CD4-positive, alpha-beta T cell treated with Interleukin-6 for 4 hours (primary cell): ENCODE measurements around the gene HIVEP3.

Source experiments
- DNase-seq: peaks from one replicate; pipeline ENCODE4 v3.0.0-alpha.2; 2020; ENCODE audit warnings: mixed read lengths

Gene HIVEP3

DNA sequence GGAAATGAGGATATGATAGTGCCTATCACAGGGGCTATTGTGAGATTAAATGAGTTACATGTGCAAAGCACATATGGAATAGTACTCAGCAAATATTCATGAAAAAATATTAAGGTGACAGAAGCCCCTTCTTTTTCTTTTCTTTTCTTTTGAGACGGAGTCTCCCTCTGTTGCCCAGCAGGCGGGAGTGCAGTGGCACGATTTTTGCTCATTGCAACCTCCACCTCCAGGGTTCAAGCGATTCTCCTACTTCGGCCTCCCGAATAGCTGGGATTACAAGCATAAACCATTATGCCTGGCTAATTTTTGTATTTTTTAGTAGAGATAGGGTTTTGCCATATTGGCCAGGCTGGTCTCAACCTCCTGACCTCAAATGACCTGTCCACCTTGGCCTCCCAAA is 139.4 kb downstream of the HIVEP3 start:
- DNase-seq = no peak

DNA sequence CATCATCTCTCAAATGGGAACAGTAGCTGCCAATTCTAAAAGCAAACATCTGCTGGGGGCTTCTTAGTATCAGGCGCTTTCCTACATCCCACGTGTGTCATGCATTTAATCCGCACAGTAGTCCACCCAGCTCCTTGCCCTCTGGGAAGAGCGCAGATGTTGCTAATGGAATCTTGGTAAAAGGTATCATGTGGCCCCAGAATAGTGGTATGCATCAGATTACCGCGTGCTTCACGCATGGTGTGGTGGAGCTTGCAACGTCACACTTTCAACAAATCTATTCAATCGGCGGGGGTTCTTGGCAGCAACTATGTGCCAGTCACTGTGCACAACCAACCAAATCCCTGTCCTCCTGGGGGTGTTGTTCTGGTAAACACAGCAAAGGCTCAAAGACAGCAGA is 141.0 kb downstream of the HIVEP3 start:
- no peak for DNase-seq

DNA sequence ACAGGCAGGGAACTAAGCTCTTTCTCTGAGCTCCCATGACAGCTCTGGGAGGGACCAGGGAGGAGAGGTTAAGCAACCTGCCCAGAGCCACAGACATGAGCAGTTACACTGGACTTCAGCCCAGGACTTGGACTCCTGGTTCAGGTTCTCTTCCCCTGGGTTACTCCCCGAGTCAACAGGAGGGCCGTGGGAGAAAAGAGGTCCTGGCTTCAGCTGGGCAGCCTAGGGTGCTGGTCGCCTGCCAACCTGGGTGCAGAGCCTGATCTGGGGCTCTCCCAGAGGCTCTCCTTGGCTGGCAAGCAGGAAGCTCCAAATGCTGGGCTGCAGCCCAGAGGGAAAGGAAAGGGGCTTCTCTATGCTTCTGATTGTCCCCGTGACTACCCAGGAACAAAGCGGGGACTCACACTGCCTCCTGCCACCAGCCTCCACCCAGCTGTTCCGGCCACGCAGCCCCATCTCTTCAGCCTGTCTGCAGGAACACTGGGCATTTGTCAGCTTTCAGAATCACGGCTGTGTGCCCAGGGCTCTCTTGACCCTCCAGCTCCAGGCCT is 141.8 kb downstream of the HIVEP3 start:
- DNase-seq = no peak

DNA sequence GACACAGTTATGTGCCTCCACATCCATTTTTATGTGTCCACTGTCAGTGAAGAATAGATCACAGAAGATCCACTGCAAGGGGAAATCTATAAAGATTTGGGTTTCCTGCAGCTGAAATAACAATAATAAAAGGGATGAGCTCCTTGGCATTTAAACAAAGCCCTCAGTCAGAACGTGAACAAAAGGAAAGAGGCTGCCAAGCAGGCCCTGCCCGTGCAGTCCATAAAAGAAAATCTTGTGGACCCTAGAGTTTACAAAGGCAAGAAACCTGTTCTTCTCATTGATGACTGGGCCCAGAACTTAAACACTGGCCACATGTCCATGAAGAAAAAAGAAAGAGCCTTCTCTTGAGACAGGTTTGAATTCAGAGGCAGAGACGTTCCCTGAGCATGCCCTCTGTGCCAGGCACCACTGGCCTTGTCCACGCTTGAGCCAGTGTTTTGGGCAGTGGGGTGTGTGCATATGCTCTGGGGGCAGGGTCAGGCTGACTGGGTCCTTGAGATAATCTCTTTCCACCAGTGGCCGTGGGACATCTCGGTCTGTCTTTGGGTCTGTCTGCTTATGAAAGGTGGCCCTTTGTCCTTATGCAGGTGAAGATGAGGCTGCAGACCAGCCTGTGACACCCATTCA is 142.7 kb downstream of the HIVEP3 start:
- DNase-seq = no peak

DNA sequence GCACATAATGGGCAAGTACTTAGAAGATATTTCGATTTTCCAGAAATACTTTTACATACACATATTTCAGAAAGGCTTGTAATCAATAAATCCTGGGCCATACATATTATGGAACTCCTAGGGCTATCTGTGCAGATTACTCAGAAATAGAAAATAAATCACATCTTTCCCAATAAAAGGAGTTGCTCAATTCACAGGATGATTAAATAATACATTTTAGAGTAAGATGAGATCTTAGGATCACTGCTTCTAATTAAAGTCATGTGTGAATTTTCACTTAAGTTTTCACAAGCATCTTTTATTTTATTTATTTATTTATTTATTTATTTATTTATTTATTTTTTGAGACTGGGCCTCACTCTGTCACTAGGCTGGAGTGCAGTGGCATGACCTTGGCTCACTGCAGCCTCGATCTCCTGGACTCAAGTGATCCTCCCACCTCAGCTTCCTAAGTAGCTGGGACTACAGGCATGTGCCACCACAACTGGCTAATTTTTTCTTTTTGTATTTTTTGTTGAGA is 144.2 kb downstream of the HIVEP3 start:
- DNase-seq = no peak

DNA sequence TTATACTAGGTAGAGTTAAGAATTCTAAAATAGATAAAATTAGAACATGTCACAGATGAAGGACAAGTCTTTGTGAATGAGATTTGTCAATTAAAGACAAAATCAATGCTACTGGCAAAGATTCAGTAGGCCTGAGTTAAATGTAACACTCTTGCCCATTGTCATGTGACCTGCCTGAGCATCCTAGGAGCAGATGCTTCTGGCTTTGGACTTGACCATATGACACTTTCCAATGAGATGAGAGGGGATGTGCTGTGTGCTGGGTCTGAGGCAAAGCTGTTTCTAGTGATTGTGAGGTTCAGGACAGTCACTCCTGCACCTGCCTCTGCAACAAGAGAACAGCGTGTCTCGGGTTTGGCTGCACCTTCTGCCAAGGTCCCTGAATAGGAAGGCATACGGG is 144.9 kb downstream of the HIVEP3 start:
- DNase-seq = no peak

DNA sequence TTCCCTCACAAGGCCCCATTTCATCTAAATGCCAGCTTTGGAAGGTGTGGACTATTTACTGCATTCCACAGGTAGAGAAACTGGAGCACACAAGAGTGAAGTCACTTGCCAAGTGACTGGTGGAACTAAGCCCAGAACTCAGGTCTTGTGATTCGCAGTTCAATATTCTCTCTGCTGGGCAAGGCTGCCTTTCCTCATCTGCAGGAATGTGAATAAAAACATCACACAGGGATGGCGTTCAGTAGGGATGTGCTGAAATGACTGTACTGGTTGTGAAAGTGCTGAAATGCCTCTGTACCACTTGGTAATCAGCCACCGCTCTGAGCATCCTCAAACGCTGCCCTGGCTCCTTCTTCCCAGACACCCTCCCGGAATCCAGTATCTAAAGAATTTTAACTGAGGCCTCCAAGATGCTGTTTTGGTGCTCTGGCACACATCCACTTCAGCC is 145.6 kb downstream of the HIVEP3 start:
- DNase-seq = no peak

DNA sequence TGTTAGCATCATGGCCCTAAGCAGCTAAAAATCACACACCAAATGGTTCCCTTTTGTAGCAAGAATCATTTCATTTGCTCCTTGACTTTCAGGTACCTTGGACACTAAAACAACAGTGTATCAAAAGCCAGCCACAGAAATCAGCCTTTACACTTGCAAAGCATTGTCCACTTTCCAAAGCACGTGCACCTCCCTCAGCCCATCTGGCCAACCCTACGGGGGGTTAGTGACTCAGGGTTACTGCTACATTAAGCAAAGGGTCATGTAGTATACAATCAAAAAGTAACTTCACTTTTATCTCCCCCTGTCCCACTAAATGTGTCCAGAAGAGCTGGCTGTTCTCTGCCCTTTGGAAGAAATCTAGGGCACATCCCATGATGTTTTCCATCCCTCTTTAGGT is 149.7 kb downstream of the HIVEP3 start:
- DNase-seq = no peak

DNA sequence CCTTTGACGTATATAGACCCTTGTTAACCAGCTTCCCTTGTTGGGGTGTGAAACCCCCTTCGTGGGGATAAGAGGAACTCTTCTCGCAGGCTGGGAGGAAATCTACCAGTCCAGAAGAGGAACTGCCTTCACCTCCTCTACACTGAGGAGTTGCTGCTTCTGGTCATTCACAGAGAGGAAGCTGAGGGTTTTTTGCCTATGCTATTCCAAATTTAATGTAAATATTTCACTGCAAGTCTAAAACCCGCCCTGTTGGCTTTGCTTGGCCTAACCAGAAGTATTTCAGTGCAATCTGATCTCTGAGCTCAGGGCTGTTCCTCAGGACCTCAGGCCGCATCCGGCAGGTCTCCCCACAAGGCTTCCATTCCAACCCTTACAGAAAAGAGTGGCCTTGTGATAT is 150.1 kb downstream of the HIVEP3 start:
- no peak for DNase-seq

DNA sequence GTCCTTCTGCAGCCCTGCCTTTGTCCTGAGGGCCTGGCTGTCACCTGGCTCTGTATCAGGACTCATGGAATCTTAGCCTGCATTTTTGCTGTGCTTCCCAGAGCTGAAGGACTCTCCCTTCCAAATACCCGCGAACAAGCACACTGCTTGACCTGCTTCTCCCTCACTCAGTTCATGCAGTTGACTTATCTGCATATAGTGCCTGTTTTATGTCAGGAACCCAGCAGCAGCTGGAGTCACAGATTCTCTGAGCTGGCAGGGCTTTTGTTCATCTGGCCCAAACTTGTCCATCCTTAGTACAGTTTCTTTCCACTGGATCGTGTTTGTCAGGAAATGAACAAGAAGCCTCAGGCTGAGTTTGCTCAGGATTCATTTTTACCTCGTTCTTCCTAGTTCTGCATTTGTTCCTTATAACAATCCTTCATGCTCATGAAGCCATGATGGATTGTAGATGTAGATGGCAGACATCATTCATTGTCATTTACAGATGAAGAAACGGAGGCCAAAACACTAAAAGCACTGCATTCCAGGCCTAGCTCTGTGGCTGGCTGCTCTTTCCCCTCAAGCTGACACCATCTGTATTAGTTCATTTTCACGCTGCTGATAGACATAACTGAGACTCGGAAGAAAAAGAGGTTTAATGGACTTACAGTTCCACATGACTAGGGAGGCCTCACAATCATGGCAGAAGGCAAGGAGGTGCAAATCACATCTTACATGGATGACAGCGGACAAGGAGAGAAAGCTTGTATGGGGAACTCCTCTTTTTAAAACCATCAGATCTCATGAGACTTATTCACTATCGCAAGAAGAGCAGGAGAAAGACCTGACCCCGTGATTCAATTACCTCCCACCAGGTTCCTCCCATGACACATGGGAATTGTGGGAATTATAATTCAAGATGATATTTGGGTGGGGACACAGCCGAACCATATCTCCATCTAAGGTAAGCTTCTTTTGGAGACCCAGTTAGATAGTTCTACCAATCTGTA is 150.9 kb downstream of the HIVEP3 start:
- no peak for DNase-seq

DNA sequence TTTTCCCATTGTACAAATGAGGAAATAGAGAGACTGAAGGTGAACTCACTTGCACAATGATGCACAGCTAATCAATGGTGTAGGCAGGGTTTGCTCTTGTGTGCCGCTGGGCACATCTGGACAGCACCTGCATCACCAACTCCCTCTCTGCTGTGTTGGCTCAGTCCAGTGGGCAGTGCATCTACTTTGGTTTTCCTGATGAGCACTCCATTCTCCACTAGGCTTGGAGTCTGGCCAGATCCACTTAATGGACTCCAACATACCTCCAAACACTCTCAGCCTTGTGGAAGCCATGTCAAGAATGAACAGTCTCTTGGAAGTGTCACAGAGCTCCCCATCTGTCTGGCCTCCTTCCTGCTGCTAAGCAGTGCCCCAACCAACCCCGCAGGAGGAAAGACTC is 152.2 kb downstream of the HIVEP3 start:
- DNase-seq = no peak

DNA sequence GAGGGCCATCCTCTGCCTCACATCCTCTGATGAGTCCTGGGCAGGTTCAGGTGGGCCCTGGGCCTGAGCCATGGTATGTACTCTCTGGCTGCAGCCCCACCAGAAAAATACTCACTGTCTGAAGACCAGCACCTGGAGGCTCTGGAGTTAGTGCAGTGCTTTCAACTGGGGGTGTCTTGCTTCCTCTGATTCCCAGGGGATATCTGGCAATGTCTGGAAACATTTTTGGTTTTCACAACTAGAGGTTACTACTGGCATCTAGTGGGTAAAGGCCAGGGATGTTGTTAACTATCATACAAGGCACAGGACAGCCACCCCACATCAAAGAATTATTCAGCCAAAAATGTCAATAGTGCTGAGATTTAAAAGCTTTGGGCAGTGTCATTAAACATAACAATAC is 152.7 kb downstream of the HIVEP3 start:
- DNase-seq = no peak

DNA sequence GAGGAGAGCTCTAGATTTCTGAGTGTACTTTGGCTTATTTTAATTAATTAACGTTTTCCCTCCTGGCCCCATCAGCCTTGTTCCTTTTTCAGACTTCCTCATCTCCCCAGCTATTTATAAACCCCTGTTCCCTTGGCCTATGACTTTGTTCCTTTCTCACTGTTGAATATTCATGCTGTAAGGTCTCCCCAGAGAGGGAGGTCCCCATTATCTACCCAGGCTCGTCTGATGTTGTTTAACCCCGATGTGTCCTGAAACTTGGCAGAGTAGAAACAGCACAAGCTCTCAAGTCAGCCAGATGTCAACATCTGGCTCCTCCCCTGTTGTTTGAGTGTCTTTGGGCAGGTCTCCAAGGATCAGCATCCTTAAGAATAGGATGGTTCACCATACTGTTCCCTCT is 153.6 kb downstream of the HIVEP3 start:
- DNase-seq = no peak

DNA sequence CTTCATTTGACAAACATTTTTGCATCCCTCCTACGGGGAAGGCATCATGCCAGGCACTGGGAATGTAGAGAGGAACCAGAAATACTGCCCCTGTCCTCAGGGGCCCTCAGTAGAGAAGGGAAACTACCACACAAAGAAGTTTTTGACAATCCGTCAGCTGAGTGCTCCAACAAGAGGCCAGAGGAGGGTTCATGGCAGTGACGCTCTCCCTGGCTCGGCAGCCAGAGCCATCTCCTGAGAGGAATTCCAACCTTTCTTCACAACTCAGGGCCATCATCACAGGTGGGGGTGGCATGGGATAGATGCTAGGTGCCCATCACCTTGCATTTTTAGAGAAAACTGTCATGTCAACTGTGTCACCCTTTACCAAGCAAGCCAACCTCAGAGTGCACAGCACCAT is 154.1 kb downstream of the HIVEP3 start:
- no peak for DNase-seq

DNA sequence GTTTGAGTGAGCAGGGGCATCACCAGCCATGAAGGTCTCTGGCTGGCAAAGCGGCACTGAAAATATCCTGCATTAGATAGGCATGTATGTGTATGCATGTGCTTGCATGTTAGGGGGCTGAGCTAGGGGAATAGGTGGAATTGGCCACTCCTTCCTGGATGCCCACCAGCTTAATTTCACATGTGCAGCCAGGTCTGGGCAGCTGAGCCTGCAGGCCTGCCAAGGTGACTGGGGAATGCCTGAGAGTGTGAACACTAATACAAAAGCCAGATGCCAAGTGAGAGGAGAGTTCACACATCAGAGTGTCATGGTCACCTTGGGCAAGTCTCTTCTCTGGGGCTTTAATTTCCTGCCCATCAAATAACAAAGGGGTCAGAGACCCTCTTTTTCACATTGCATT is 155.9 kb downstream of the HIVEP3 start:
- no peak for DNase-seq

DNA sequence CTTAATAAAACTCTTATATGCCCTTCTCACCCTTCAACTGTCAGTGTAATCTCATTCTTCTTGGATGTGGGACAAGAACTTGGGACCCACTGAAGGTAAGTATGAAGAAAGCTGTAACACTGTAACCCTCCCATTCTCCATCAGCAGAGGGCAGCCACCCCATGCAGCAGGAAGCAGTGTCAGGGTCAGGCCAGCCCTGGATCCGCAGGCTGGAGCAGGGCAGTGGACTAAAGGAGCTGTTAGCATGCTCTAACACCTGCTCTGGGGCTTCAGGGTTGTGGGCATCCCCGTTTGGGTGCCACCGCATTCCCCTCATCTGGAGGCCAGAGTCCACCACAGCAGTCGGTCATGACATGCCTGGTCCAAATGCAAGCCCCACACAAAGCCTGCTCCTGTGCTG is 156.5 kb downstream of the HIVEP3 start:
- no peak for DNase-seq

DNA sequence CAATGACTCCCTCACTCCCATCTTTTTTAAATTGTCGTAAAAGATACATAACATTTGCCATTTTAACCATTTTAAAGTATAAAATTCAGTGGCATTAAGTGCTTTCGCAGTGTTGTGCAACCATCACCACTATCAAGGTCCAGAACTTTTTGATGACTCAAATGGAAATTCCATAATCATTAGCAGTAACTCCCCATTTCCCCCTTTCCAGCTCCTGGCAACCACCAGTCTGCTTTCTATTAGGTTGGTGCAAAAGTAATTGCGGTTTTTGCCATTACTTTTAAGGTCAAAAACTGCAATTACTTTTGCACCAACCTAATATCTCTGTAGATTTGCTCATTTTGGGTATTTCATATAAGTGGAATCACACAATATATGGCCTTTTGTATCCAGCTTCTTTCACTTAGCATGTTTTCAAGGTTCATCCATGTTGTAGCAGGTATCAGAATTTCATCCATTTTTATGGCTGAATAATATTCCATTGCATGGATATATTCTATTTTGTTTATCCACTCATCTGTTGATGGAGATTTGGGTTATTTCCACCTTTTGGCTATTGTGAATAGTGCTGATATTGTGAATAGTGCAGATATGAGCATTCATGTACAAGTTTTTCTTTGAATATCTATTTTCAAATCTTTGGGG is 159.7 kb downstream of the HIVEP3 start:
- no peak for DNase-seq

DNA sequence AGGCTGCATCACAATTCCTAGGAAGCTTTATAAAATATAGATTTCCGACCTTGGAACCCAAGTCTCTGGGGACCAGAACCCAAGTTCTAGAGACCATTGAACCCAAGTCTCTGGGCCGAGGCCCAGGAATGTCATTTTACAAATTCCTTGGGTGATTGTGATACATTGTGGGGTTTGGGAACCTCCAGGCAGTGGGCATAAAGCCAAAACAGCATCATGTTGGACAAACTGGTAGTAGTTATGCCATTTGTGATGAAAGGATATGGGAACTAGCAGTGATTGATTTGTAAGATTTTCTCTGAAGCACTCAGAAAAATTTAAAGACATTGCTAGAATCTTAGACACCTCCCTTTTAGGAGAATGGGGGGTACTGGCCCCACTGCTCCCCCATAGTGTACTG is 160.2 kb downstream of the HIVEP3 start:
- no peak for DNase-seq

DNA sequence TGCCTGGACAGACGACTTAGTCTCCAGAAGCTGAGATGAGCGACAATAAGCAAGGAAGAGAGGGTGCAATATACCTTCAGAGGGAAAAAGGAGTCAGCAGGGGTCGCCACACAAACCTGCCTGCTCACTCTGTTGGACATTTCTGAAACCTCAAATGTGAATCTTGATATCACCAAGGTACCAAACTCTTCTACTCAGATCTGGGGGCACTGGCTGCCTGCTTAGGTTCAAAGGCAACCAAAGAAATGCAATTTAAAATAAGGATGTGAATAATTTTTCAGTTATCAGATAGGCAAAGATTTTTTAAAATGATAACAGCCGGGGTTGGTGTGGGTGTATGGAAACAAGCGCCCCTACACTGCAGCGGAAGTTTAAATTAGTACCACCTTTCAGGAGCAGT is 164.2 kb downstream of the HIVEP3 start:
- DNase-seq = peak; percentile 47

DNA sequence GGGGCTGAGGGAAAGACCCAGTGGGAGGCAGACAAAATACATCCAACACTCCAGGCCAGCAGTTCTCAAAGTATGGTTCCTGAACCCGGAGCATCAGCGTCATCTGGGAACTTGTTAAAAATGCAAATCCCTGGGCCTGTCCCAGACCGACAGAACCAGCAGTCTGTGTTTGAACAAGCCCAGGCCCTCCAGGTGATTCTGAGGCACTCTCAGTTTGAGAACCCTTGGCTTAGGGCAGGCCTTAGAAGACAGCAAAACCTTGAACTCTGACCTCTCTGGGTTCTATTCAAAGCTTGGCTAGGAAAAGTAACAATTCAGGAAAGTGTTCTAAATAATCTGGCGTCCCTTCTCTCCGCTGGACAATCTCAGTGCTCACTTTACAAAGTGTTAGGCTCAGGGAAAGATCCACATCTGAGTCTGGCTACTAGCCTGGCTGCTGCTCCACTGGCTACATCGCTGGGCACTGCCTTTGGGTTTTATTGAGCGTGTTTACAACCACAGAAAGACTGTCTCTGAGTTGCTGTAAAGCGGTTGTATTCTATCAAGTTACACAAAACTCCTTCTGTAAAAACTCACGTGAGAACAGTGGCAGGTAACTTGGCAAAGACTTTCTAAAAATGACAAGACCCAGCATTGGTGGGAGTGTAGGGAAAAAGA is 166.1 kb downstream of the HIVEP3 start:
- no peak for DNase-seq

DNA sequence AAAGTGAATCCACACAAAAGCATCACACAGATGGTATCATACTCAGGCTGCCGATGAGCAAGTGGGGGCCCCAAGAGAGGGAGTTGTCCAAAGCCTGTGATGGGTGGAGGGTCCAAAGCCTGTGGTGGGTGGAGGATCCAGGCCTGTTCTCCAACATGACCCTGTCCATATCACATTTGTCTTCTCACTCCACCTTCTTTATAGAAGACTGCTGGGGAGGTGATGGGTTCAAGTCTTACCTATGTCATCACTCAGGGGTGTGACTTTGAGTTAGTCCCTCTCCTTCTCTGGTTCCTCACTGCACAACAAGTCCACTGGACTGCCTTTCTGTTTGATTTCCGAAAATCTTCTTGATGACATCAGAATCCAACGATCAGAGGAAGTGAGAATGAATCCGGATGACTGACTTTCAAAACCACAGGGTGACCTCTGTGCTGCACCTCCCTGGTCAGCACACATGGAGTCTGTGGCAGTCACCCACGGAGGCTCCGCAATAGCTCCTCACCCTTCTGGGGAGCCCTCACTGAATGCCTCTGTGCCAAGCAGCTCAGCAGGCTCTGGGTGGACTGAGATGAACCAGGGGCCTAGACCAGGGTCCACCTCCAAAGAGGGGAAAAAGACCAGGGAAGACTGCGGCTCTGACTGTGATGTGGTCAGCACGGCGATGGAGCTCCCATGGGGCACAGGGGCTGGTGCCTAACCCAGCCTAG is 166.8 kb downstream of the HIVEP3 start:
- no peak for DNase-seq
